B cell (primary cell): ENCODE results near the gene CASP14.

Experiments
- EZH2 ChIP-seq: IDR thresholded peaks from 2 replicates; pipeline ENCODE4 v1.6.1; 2012; ENCODE audit warnings: borderline replicate concordance, low read depth, mild to moderate bottlenecking, moderate library complexity, low read length; ENCODE audit not compliant: insufficient read depth, poor library complexity, severe bottlenecking
- TF ChIP-seq, protein P1 (sequence below): fragments of 200-600 bp; IDR thresholded peaks from one replicate; pipeline ENCODE4 v1.8.0; 2022; ENCODE audit warnings: antibody characterized with exemption, mild to moderate bottlenecking

GRCh38 chr19:15038294-15038693 lies 11.0 kb upstream of the CASP14 start:
- TF ChIP-seq, protein P1, sequence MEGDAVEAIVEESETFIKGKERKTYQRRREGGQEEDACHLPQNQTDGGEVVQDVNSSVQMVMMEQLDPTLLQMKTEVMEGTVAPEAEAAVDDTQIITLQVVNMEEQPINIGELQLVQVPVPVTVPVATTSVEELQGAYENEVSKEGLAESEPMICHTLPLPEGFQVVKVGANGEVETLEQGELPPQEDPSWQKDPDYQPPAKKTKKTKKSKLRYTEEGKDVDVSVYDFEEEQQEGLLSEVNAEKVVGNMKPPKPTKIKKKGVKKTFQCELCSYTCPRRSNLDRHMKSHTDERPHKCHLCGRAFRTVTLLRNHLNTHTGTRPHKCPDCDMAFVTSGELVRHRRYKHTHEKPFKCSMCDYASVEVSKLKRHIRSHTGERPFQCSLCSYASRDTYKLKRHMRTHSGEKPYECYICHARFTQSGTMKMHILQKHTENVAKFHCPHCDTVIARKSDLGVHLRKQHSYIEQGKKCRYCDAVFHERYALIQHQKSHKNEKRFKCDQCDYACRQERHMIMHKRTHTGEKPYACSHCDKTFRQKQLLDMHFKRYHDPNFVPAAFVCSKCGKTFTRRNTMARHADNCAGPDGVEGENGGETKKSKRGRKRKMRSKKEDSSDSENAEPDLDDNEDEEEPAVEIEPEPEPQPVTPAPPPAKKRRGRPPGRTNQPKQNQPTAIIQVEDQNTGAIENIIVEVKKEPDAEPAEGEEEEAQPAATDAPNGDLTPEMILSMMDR: no peak
- TF ChIP-seq EZH2: no peak
